Astrocyte of the spinal cord (primary cell): Measurements from ENCODE around the gene CPA1.
"Not testable (repeated sequence)": the region's sequence is repeated elsewhere in the genome, so short reads cannot be mapped to it uniquely, and the experiment has no call there.

Experiments used
- DNase-seq: peaks from one replicate; pipeline ENCODE4 v3.0.0; 2011; ENCODE audit warnings: low read depth, low spot score
- H3K4me3 ChIP-seq: 2 replicates; pipeline ENCODE4 v1.5.1; 2011; ENCODE audit warnings: low read depth, mild to moderate bottlenecking, low read length, moderate library complexity
- CTCF ChIP-seq: IDR thresholded peaks from 2 replicates; pipeline ENCODE4 v1.5.1; 2012; ENCODE audit warnings: low read depth, mild to moderate bottlenecking, low read length, inconsistent platforms
- in situ Hi-C: cut with HindIII; loops from 2 replicates; pipeline ENCODE4 v1.10.0; 2017; ENCODE audit warnings: low sequenced_read_pairs

Gene CPA1

GRCh38 chr7:130374507-130374906 lies 5.8 kb upstream of the CPA1 start:
- TF ChIP-seq CTCF: no peak
- in situ Hi-C loops: no loop called here
- H3K4me3 ChIP-seq: no peak overlapping the region
- DNase-seq: no peak

GRCh38 chr7:130376461-130376860 lies 3.8 kb upstream of the CPA1 start:
- in situ Hi-C loops, DNase-seq, H3K4me3 ChIP-seq: not testable (repeated sequence)

GRCh38 chr7:130377178-130377577 lies 3.1 kb upstream of the CPA1 start:
- no peak overlapping the region for H3K4me3 ChIP-seq
- in situ Hi-C loops: no loop called here

GRCh38 chr7:130379019-130379418 lies 1.3 kb upstream of the CPA1 start:
- in situ Hi-C loops: no loop called here
- no peak for DNase-seq
- TF ChIP-seq CTCF: no peak
- H3K4me3 ChIP-seq: no peak overlapping the region

More at GRCh38 chr7:130377178-130377577, 3.1 kb upstream of the CPA1 start:
- DNase-seq: no peak
- TF ChIP-seq CTCF: no peak

- DNase-seq: no peak
- in situ Hi-C loops: no loop called here
- no peak overlapping the region for H3K4me3 ChIP-seq
- TF ChIP-seq CTCF: no peak
These were observed 768 bp upstream of the CPA1 start for GRCh38 chr7:130379532-130379920.

- DNase-seq: no peak
- in situ Hi-C loops: no loop called here
- no peak for TF ChIP-seq CTCF
- H3K4me3 ChIP-seq: no peak overlapping the region
These were observed 664 bp downstream of the CPA1 start for GRCh38 chr7:130380861-130381455.

- no peak for DNase-seq
- in situ Hi-C loops: no loop called here
- peak; percentile 28 for TF ChIP-seq CTCF
- no peak overlapping the region for H3K4me3 ChIP-seq
These were observed 1.4 kb downstream of the CPA1 start for GRCh38 chr7:130381468-130382312.
